PC-3 (cell line): Measurements from ENCODE around the gene AFG3L2. TPM values are rescaled to one million over a fixed set of nuclear protein-coding genes. Genes with fewer than 3 reads are reported as not detected.
A peak's percentile ranks its signal among the peaks of the same experiment; 100 is the strongest.

ENCODE experiments used
- ATAC-seq: fragments of 200-7000 bp; cut with Tn5 transposase; 2 replicates; pipeline ENCODE4 v1.9.1; 2020; ENCODE audit warnings: mild to moderate bottlenecking, moderate library complexity
- BruUV-seq: library from RNA; stranded (reverse); fragments of 400-500 nt; replicated peaks from 2 replicates; lab custom pipeline; 2021; lab: Mats Ljungman, UMichigan
- CTCF ChIA-PET: fragments of 300-600 bp; sonication (Branson Sonifier 250); formaldehyde crosslinking; loops from one replicate; lab custom pipeline; 2022; ENCODE audit warnings: antibody characterized with exemption; lab: Charles Lee
- POLR2A ChIA-PET: fragments of 300-600 bp; sonication (Branson Sonifier 250); formaldehyde crosslinking; loops from one replicate; lab custom pipeline; 2022; ENCODE audit warnings: antibody characterized with exemption; ENCODE audit not compliant: unreplicated experiment; lab: Charles Lee
- DNase-seq: peaks from one replicate; pipeline ENCODE4 v3.0.0-alpha.2; 2015
- H2AFZ ChIP-seq: fragments of 300-600 bp; sonication (generic); 2 replicates; pipeline ENCODE4 v1.6.0; 2016; ENCODE audit warnings: antibody characterized with exemption, low read length
- H3F3A ChIP-seq: fragments of 300-600 bp; sonication (generic); one replicate; pipeline ENCODE4 v1.6.0; 2017; ENCODE audit warnings: antibody characterized with exemption, low read length, control low read depth, mild to moderate bottlenecking; ENCODE audit not compliant: unreplicated experiment
- H3K27ac ChIP-seq: fragments of 300-600 bp; sonication (generic); 2 replicates; pipeline ENCODE4 v1.5.1; 2016; ENCODE audit warnings: mild to moderate bottlenecking, low read length
- H3K27me3 ChIP-seq: fragments of 300-600 bp; sonication (generic); 2 replicates; pipeline ENCODE4 v1.6.1; 2016; ENCODE audit warnings: low read length, mixed read lengths
- H3K36me3 ChIP-seq: fragments of 300-600 bp; sonication (generic); 2 replicates; pipeline ENCODE4 v1.6.1; 2016; ENCODE audit warnings: low read depth, mixed run types, low read length, mixed read lengths
- H3K4me1 ChIP-seq: fragments of 300-600 bp; sonication (generic); 2 replicates; pipeline ENCODE4 v1.5.1; 2016; ENCODE audit warnings: low read length; ENCODE audit not compliant: insufficient read depth
- H3K4me2 ChIP-seq: fragments of 300-600 bp; sonication (generic); 2 replicates; pipeline ENCODE4 v1.6.0; 2016; ENCODE audit warnings: low read length
- H3K4me3 ChIP-seq: fragments of 300-600 bp; sonication (generic); 2 replicates; pipeline ENCODE4 v1.5.1; 2016; ENCODE audit warnings: mild to moderate bottlenecking, low read length, mixed read lengths
- H3K79me2 ChIP-seq: fragments of 300-600 bp; sonication (generic); 2 replicates; pipeline ENCODE4 v1.6.1; 2017; ENCODE audit warnings: low read length, mixed read lengths
- H3K9ac ChIP-seq: fragments of 300-600 bp; sonication (generic); 2 replicates; pipeline ENCODE4 v1.6.0; 2016; ENCODE audit warnings: mild to moderate bottlenecking, low read length
- H3K9me2 ChIP-seq: fragments of 300-600 bp; sonication (generic); replicated peaks from 2 replicates; pipeline ENCODE4 v1.6.1; 2016; ENCODE audit warnings: mixed run types, low read length, mixed read lengths
- H3K9me3 ChIP-seq: fragments of 300-600 bp; sonication (generic); 2 replicates; pipeline ENCODE4 v1.6.1; 2016; ENCODE audit warnings: low read length, mixed read lengths
- H4K20me1 ChIP-seq: fragments of 300-600 bp; sonication (generic); 2 replicates; pipeline ENCODE4 v1.6.1; 2016; ENCODE audit warnings: low read length, mixed read lengths
- EZH2 ChIP-seq: fragments of 300-600 bp; sonication (generic); IDR thresholded peaks from one replicate; pipeline ENCODE4 v1.6.1; 2017; ENCODE audit warnings: antibody characterized with exemption, mild to moderate bottlenecking, low read length; ENCODE audit not compliant: unreplicated experiment
- EZH2phosphoT487 ChIP-seq: fragments of 300-600 bp; sonication (generic); IDR thresholded peaks from 2 replicates; pipeline ENCODE4 v1.6.1; 2018; ENCODE audit warnings: mild to moderate bottlenecking, antibody characterized with exemption, low read length, borderline replicate concordance
- intact Hi-C: fragments of 100-400 bp; cut with micrococcal nuclease; formaldehyde crosslinking; loops from 2 replicates; pipeline ENCODE4 v1.9.0; 2023
- total RNA-seq: library from RNA; depleted of rRNA; stranded (reverse); fragments of >200 nt; gene quantifications from 2 replicates; pipeline ENCODE4 v1.2.3, GENCODE V29; 2014
- TF ChIP-seq, protein P1 (sequence below): fragments of 300-600 bp; sonication (generic); conservative IDR thresholded peaks from 2 replicates; pipeline ENCODE4 v1.5.1; 2017; ENCODE audit warnings: antibody characterized with exemption, low read depth, mild to moderate bottlenecking, low read length

Gene AFG3L2
- total RNA-seq, 1 experiment from 2014 or later = 79.3 TPM

DNA sequence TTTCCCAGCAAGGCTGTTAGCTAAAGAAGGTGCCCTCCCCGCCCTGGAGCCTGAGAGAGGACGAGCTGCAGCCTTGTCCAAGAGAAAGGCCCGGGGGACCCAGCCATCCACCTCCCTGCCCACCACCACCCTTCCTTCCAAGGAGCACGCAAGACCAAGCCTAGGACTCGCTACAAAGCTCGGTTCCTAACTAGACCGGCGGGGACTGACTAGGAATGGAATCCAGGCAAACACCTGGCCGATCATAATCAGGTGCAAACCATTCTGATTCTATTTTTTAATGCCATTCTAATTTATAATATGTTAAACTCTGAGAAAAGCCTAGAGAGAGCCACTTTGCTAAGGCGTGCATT, 88.6 kb downstream of the AFG3L2 start:
- Histone ChIP-seq H3K79me2 (no peaks in the 10 kb centered on the region), H3K9me2 (no peaks in the 10 kb centered on the region), H3K4me1 (peaks cover 28% of the 10 kb centered on the region), H3K27me3 (no peaks in the 10 kb centered on the region), H3K36me3 (no peaks in the 10 kb centered on the region), H4K20me1 (no peaks in the 10 kb centered on the region), H2AFZ (peak overlapping the region; percentile 98), H3K9ac (peak overlapping the region; percentile 22), H3F3A (no peaks in the 10 kb centered on the region), H3K9me3 (no peaks in the 10 kb centered on the region), H3K4me3 (peak overlapping the region; percentile 70), H3K4me2 (peak overlapping the region; percentile 98), H3K27ac (peak overlapping the region; percentile 29; the same call in 1 of the 2 replicates)
- ChIA-PET POLR2A (interaction anchor here (0.7 to 1.3 kb wide), 2 partner anchors 89 to 505 kb away, joined by 3 to 7 read pairs; partner anchors contain the start of gene AFG3L2), CTCF (interaction anchor here (0.8 to 1.5 kb wide), 2 partner anchors 17 to 40 kb away, joined by 4 to 7 read pairs; no protein-coding TSS in a partner anchor)
- TF ChIP-seq EZH2 (no peak), EZH2phosphoT487 (no peak)
- TF ChIP-seq, protein P1, sequence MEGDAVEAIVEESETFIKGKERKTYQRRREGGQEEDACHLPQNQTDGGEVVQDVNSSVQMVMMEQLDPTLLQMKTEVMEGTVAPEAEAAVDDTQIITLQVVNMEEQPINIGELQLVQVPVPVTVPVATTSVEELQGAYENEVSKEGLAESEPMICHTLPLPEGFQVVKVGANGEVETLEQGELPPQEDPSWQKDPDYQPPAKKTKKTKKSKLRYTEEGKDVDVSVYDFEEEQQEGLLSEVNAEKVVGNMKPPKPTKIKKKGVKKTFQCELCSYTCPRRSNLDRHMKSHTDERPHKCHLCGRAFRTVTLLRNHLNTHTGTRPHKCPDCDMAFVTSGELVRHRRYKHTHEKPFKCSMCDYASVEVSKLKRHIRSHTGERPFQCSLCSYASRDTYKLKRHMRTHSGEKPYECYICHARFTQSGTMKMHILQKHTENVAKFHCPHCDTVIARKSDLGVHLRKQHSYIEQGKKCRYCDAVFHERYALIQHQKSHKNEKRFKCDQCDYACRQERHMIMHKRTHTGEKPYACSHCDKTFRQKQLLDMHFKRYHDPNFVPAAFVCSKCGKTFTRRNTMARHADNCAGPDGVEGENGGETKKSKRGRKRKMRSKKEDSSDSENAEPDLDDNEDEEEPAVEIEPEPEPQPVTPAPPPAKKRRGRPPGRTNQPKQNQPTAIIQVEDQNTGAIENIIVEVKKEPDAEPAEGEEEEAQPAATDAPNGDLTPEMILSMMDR = no peak
- TSS peak; percentile 94 for BruUV-seq
- intact Hi-C loops = loop anchor here (1.0 kb wide), 1 partner anchor 20 kb away; the partner anchor contains the start of gene TUBB6
- DNase-seq (no peak), ATAC-seq (peak; percentile 10)

DNA sequence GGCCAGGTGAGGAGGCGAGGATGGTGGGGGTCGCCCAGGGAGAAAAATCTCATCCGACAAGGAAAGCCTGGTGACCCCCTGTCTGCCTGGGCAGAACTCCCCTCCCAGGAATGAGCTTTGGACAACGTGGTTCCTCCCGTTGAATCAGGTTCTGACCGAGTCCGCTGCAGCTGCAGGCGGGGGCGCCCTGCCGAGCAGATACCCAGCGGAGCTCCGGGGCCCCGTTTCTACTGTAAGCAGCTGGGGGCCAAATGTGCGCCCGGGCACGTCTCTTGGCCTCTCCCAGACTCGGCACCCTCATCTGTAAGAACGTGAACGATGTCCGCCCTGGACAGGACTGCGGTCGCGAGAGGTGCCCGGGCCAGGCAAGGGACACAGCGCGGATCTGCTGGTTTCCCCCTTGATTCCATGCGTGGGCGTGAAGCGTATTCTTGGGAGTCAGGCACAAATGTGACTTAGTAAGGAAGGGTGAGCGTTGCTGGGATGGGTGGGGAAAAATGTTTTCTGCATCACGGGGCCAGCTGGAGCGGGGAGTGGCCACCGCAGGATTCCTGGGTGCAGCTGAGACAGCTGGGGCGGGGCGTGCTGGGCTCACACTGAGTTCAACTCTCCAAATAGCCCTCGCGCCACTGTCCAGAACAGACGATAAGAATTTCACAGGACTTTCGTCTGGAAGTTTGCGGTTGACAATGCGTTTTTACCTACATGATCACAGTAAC, 89.2 kb downstream of the AFG3L2 start:
- H3K9ac ChIP-seq = peak overlapping the region; percentile 47
- H4K20me1 ChIP-seq = no peaks in the 10 kb centered on the region
- intact Hi-C loops = loop anchor here (1.0 kb wide), 1 partner anchor 20 kb away; the partner anchor contains the start of gene TUBB6

More for the DNA sequence above, 89.2 kb downstream of the AFG3L2 start:
- peak; percentile 85 for DNase-seq
- H3K4me1 ChIP-seq = peaks cover 33% of the 10 kb centered on the region
- no peak for TF ChIP-seq EZH2
- TF ChIP-seq, protein P1 = no peak
- TF ChIP-seq EZH2phosphoT487 = no peak
- H3K27ac ChIP-seq = peak overlapping the region; percentile 29
- no peaks in the 10 kb centered on the region for H3K36me3 ChIP-seq
- ChIA-PET CTCF (interaction anchor here (0.5 to 1.5 kb wide), 4 partner anchors 10 to 40 kb away, joined by 3 to 7 read pairs (median 4); no protein-coding TSS in a partner anchor), POLR2A (interaction anchor here (0.6 to 1.3 kb wide), 3 partner anchors 89 to 1088 kb away, joined by 3 to 7 read pairs (median 3); partner anchors contain the start of gene AFG3L2)
- peak overlapping the region; percentile 98 for H3K4me2 ChIP-seq
- H3K79me2 ChIP-seq = no peaks in the 10 kb centered on the region
- H3F3A ChIP-seq = no peaks in the 10 kb centered on the region
- H2AFZ ChIP-seq = peak overlapping the region; percentile 98
- no peaks in the 10 kb centered on the region for H3K9me2 ChIP-seq
- no peaks in the 10 kb centered on the region for H3K9me3 ChIP-seq
- peak; percentile 88 for ATAC-seq
- peak overlapping the region; percentile 70 for H3K4me3 ChIP-seq
- H3K27me3 ChIP-seq = no peaks in the 10 kb centered on the region
- TSS peak; percentile 98 for BruUV-seq
